ENCODE data around the gene DDX1. TPM values are rescaled to one million over a fixed set of nuclear protein-coding genes. Genes with fewer than 3 reads are reported as not detected.

Gene DDX1
- total RNA-seq, 1 experiment from 2014 or later = 62.6 TPM

DNA sequence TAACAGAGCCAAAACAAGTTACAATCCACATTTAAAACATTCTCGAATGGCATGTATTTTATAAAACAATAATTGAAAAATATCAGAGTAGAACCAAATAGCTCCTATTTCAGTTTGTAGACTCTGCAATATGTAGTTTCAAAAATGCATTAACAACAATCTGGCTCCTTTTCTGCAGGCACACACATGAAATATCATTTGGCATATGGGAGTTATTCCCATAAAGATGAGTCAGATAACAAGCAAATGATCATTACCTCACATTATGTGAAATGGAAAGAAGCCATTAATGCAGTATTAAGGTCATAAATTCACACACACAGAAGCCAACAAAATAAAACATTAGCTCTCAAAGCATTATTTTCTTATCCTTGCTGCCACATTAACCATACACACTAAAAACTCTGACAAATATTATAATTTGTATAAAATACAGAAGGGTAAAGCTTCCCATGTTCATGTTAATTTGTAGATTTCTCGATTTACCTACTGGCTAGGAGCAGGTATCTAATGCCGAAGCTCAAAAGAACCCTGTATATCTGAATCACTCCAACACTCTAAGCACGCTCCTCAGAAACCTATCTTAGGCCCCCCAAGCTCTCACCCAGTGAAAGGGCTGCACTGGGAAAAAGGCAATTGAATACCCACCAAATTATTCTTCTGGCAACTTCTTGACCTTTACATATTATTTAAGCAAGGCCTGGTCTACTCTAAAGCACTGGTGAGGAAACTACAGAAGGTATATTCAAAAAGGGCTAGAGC is 44.4 kb upstream of the DDX1 start:
- ATAC-seq (peak; percentile 56), DNase-seq (no peak)
- no peak overlapping the region for H3K9ac ChIP-seq (ENCODE audit: low read length)
- no peaks in the 10 kb centered on the region for H3K79me2 ChIP-seq (ENCODE audit: low read length)
- ChIA-PET CTCF (no interaction called here), POLR2A (ENCODE audit: unreplicated experiment) (no interaction called here)
- no peaks in the 10 kb centered on the region for H3K9me3 ChIP-seq (ENCODE audit: low read length)
- H3K4me3 ChIP-seq (ENCODE audit: low read length) = no peak overlapping the region
- no peak overlapping the region for H3K27ac ChIP-seq (ENCODE audit: low read length)
- no peak overlapping the region for H2AFZ ChIP-seq (ENCODE audit: low read length)
- no peaks in the 10 kb centered on the region for H3K9me2 ChIP-seq (replicated peaks; ENCODE audit: low read length)
- H3K36me3 ChIP-seq (ENCODE audit: low read depth, low read length) = peaks cover 3% of the 10 kb centered on the region; the same call in 1 of the 2 replicates
- H3F3A ChIP-seq (ENCODE audit: low read length, unreplicated experiment) = no peaks in the 10 kb centered on the region
- H3K4me2 ChIP-seq (ENCODE audit: low read length) = no peak overlapping the region
- H3K4me1 ChIP-seq (ENCODE audit: insufficient read depth, low read length) = no peaks in the 10 kb centered on the region
- TF ChIP-seq EZH2phosphoT487 (IDR thresholded peaks at IDR 0.05; ENCODE audit: borderline replicate concordance, low read length) (no peak), EZH2 (IDR thresholded peaks at IDR 0.05; ENCODE audit: low read length, unreplicated experiment) (no peak)
- TF ChIP-seq, protein P1, sequence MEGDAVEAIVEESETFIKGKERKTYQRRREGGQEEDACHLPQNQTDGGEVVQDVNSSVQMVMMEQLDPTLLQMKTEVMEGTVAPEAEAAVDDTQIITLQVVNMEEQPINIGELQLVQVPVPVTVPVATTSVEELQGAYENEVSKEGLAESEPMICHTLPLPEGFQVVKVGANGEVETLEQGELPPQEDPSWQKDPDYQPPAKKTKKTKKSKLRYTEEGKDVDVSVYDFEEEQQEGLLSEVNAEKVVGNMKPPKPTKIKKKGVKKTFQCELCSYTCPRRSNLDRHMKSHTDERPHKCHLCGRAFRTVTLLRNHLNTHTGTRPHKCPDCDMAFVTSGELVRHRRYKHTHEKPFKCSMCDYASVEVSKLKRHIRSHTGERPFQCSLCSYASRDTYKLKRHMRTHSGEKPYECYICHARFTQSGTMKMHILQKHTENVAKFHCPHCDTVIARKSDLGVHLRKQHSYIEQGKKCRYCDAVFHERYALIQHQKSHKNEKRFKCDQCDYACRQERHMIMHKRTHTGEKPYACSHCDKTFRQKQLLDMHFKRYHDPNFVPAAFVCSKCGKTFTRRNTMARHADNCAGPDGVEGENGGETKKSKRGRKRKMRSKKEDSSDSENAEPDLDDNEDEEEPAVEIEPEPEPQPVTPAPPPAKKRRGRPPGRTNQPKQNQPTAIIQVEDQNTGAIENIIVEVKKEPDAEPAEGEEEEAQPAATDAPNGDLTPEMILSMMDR (conservative IDR thresholded peaks at IDR 0.05; ENCODE audit: low read depth, low read length) = no peak
- intact Hi-C loops (cut with micrococcal nuclease) = no loop called here
- no peaks in the 10 kb centered on the region for H4K20me1 ChIP-seq (ENCODE audit: low read length)
- no TSS peak for BruUV-seq (replicated peaks)
- no peaks in the 10 kb centered on the region for H3K27me3 ChIP-seq (ENCODE audit: low read length)

DNA sequence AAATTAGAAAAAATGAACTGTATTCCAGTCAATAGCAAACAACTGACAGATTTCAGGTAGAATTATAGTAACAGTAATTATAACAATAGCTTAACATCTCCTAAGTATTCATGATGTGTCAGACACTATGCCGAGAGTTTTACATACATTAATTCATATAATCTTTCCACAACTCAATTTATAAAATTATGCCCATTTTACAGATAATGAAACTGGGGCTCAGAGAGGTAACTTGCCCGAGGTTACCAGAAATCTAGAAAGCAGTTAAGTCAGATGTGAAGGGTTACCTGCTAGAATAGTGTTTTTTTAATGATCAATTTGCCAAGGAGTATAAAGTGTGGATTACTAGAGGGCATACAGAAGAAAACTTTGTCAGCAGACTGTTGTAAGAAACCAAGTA is 42.7 kb upstream of the DDX1 start:
- Histone ChIP-seq H3K79me2 (ENCODE audit: low read length) (no peaks in the 10 kb centered on the region), H3K27me3 (ENCODE audit: low read length) (no peaks in the 10 kb centered on the region), H3K4me1 (ENCODE audit: insufficient read depth, low read length) (no peaks in the 10 kb centered on the region), H3K36me3 (ENCODE audit: low read depth, low read length) (peaks cover 6% of the 10 kb centered on the region; the same call in 1 of the 2 replicates), H4K20me1 (ENCODE audit: low read length) (no peaks in the 10 kb centered on the region), H3K9me3 (ENCODE audit: low read length) (no peaks in the 10 kb centered on the region), H3F3A (ENCODE audit: low read length, unreplicated experiment) (no peaks in the 10 kb centered on the region), H3K4me3 (ENCODE audit: low read length) (no peak overlapping the region), H3K27ac (ENCODE audit: low read length) (no peak overlapping the region), H3K9me2 (replicated peaks; ENCODE audit: low read length) (no peaks in the 10 kb centered on the region), H2AFZ (ENCODE audit: low read length) (no peak overlapping the region), H3K9ac (ENCODE audit: low read length) (no peak overlapping the region), H3K4me2 (ENCODE audit: low read length) (no peak overlapping the region)
- ChIA-PET POLR2A (ENCODE audit: unreplicated experiment) (no interaction called here), CTCF (no interaction called here)
- intact Hi-C loops (cut with micrococcal nuclease) = no loop called here
- no TSS peak for BruUV-seq (replicated peaks)
- ATAC-seq (no peak), DNase-seq (no peak)
- TF ChIP-seq, protein P1 (conservative IDR thresholded peaks at IDR 0.05; ENCODE audit: low read depth, low read length) = no peak
- TF ChIP-seq EZH2phosphoT487 (IDR thresholded peaks at IDR 0.05; ENCODE audit: borderline replicate concordance, low read length) = no peak
- TF ChIP-seq EZH2 (IDR thresholded peaks at IDR 0.05; ENCODE audit: low read length, unreplicated experiment) = no peak

DNA sequence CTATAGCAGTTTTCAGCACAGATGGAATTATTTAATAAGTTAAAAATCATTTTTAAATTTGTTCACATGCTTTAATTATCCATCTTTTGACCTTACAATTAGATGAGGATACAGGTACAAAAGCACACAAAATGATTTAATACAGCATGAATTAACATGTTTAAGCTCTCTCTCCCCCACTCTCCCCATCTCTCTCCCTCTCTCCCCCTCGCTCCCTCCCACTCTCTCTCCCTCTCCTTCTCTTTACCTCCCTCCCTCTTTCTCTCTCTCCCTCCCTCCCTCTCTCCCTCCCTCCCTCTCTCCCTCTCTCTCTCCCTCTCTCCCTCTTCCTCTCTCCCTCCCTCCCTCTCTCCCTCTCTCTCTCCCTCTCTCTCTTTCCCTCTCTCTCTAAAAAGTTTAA is 38.1 kb upstream of the DDX1 start:
- Histone ChIP-seq H3K27me3 (ENCODE audit: low read length) (no peaks in the 10 kb centered on the region), H3K4me1 (ENCODE audit: insufficient read depth, low read length) (peaks cover 5% of the 10 kb centered on the region; the same call in 1 of the 2 replicates), H3K4me2 (ENCODE audit: low read length) (no peak overlapping the region), H3K9me3 (ENCODE audit: low read length) (no peaks in the 10 kb centered on the region), H3K9ac (ENCODE audit: low read length) (no peak overlapping the region), H3K9me2 (replicated peaks; ENCODE audit: low read length) (no peaks in the 10 kb centered on the region), H2AFZ (ENCODE audit: low read length) (no peak overlapping the region), H3K27ac (ENCODE audit: low read length) (no peak overlapping the region), H4K20me1 (ENCODE audit: low read length) (no peaks in the 10 kb centered on the region), H3K4me3 (ENCODE audit: low read length) (no peak overlapping the region), H3K36me3 (ENCODE audit: low read depth, low read length) (peaks cover 10% of the 10 kb centered on the region; the same call in 1 of the 2 replicates), H3F3A (ENCODE audit: low read length, unreplicated experiment) (no peaks in the 10 kb centered on the region), H3K79me2 (ENCODE audit: low read length) (peaks cover 18% of the 10 kb centered on the region)
- TF ChIP-seq EZH2phosphoT487 (IDR thresholded peaks at IDR 0.05; ENCODE audit: borderline replicate concordance, low read length) = no peak
- no peak for TF ChIP-seq EZH2 (IDR thresholded peaks at IDR 0.05; ENCODE audit: low read length, unreplicated experiment)
- TF ChIP-seq, protein P1 (conservative IDR thresholded peaks at IDR 0.05; ENCODE audit: low read depth, low read length) = no peak
- intact Hi-C loops (cut with micrococcal nuclease) = no loop called here
- ChIA-PET POLR2A (ENCODE audit: unreplicated experiment) (no interaction called here), CTCF (no interaction called here)
- no TSS peak for BruUV-seq (replicated peaks)
- ATAC-seq = no peak
- no peak for DNase-seq
